ENCODE results near the gene SMARCC1. TPM values are rescaled to one million over a fixed set of nuclear protein-coding genes. Genes with fewer than 3 reads are reported as not detected.

SMARCC1 gene
- total RNA-seq, 2 donors from 2014 or later = 72.6 to 90.2 TPM

DNA sequence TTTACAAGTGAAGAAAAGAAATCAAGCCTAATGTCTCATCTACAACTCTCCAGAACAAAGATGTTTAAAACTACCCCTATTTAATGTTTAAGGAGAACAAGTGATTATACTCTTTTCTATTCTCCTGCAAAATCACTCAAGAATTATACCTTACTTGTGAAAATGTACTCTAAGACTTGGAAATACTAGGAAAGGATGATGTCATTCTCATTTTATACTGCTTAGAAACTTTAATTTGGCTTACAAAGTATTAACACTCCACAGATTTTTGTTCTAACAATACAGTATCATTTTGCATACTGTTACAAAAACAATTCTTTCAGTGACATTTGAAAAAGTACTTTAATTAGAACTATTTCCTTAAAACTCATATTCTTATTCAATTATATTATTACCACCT is 89.5 kb downstream of the SMARCC1 start:
- Histone ChIP-seq H3K9ac (ENCODE audit: low read depth in 2 of 2, low read length in 2 of 2) (no peak overlapping the region), H3K36me3 (no peaks in the 10 kb centered on the region), H3K27me3 (no peaks in the 10 kb centered on the region), H3K4me3 (no peak overlapping the region), H3K27ac (no peak overlapping the region), H3K4me1 (no peaks in the 10 kb centered on the region), H3K9me3 (no peaks in the 10 kb centered on the region)
- no peak for DNase-seq
- intact Hi-C loops (cut with DNase I) = no loop called here
- TF ChIP-seq CTCF (IDR thresholded peaks at IDR 0.05) = no peak

DNA sequence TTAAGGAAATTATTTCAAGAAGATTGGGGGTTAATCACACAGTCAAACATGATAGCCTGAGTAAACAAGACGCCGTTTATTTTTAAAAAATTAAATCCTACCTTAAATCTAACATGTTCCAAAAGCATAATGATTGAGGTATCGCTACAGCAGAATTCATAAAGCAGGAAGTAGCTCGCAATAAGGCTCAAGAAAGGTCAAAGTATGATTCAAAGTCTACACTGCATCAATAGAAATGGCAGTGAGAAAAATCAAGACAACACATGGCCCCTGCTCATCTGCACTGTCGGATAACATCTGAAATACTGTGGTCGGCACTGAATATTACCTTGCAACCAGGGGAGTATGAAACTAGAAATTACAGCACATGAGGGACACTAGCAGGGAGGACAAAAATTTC is 93.2 kb downstream of the SMARCC1 start:
- Histone ChIP-seq H3K27ac (no peak overlapping the region), H3K4me3 (no peak overlapping the region), H3K36me3 (peaks cover 3% of the 10 kb centered on the region), H3K9me3 (no peaks in the 10 kb centered on the region), H3K27me3 (no peaks in the 10 kb centered on the region), H3K4me1 (no peaks in the 10 kb centered on the region), H3K9ac (ENCODE audit: low read depth in 2 of 2, low read length in 2 of 2) (no peak overlapping the region)
- DNase-seq = no peak
- TF ChIP-seq CTCF (IDR thresholded peaks at IDR 0.05) = no peak
- intact Hi-C loops (cut with DNase I) = no loop called here

GRCh38 chr3:47685037-47685436 is 96.7 kb downstream of the SMARCC1 start:
- Histone ChIP-seq H3K9ac (ENCODE audit: low read depth in 2 of 2, low read length in 2 of 2) (no peak overlapping the region), H3K4me1 (no peaks in the 10 kb centered on the region), H3K36me3 (peaks cover 3% of the 10 kb centered on the region), H3K27me3 (no peaks in the 10 kb centered on the region), H3K9me3 (no peaks in the 10 kb centered on the region), H3K27ac (no peak overlapping the region), H3K4me3 (no peak overlapping the region)
- DNase-seq = no peak
- no peak for TF ChIP-seq CTCF (IDR thresholded peaks at IDR 0.05)
- intact Hi-C loops (cut with DNase I) = no loop called here

DNA sequence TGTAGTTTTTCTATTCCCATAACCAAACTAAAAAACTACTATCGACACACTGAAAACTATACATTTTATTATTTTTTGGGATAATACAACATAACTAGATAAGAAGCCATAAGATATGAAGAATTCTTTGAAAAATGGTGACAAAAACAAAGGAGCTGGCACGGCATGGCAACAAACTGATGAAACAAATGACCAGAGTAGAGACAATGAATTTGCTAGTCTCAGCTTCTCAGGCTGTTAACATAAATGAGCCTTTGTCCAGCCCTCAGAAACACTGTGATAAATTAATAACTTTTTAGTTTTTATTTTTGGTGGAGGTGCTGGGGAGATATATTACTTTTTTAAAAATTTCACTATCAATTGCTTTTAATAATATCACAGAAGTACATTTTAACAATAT is 100.7 kb downstream of the SMARCC1 start:
- intact Hi-C loops (cut with DNase I) = no loop called here

GRCh38 chr3:47678446-47679338 is 103.0 kb downstream of the SMARCC1 start:
- H3K9me3 ChIP-seq = no peaks in the 10 kb centered on the region
- no peak for DNase-seq
- H3K4me1 ChIP-seq = no peaks in the 10 kb centered on the region
- no peaks in the 10 kb centered on the region for H3K27me3 ChIP-seq
- no peak overlapping the region for H3K27ac ChIP-seq
- TF ChIP-seq CTCF (IDR thresholded peaks at IDR 0.05) = no peak
- intact Hi-C loops (cut with DNase I) = no loop called here
- no peak overlapping the region for H3K9ac ChIP-seq (ENCODE audit: low read depth in 2 of 2, low read length in 2 of 2)
- peaks cover 15% of the 10 kb centered on the region for H3K36me3 ChIP-seq
- H3K4me3 ChIP-seq = no peak overlapping the region

More for the DNA sequence above, 100.7 kb downstream of the SMARCC1 start:
- H3K27me3 ChIP-seq = no peaks in the 10 kb centered on the region
- no peak overlapping the region for H3K9ac ChIP-seq (ENCODE audit: low read depth in 2 of 2, low read length in 2 of 2)
- no peaks in the 10 kb centered on the region for H3K4me1 ChIP-seq
- no peak overlapping the region for H3K4me3 ChIP-seq
- DNase-seq = no peak
- TF ChIP-seq CTCF (IDR thresholded peaks at IDR 0.05) = no peak
- no peaks in the 10 kb centered on the region for H3K9me3 ChIP-seq
- H3K36me3 ChIP-seq = peaks cover 17% of the 10 kb centered on the region
- H3K27ac ChIP-seq = no peak overlapping the region

Data from colonic mucosa (tissue), 4 donors.